H1 (cell line): ENCODE measurements around the gene MPEG1. TPM values are rescaled to one million over a fixed set of nuclear protein-coding genes. Genes with fewer than 3 reads are reported as not detected.

Experiments used
- CTCF ChIA-PET: fragments of 300-600 bp; sonication (Branson Sonifier 250); formaldehyde crosslinking; loops from one replicate; lab custom pipeline; 2021; ENCODE audit not compliant: partially characterized antibody; lab: Charles Lee
- POLR2A ChIA-PET: fragments of 300-600 bp; sonication (Branson Sonifier 250); formaldehyde crosslinking; loops from one replicate; lab custom pipeline; 2021; ENCODE audit warnings: inconsistent platforms; ENCODE audit not compliant: partially characterized antibody; lab: Charles Lee
- DNase-seq, 2 experiments: peaks; one replicate each; pipeline versions ENCODE4 v3.0.0 to v3.0.0-alpha.2; 2010 to 2022; ENCODE audit warnings: low spot score in 2 of 2, low read depth in 1 of 2, mixed read lengths in 1 of 2
- FAIRE-seq: peaks from 2 replicates; lab custom pipeline; 2011; peaks lifted over from hg19 to GRCh38; lab: Jason Lieb, UNC
- H2AFZ ChIP-seq: 2 replicates; pipeline ENCODE4 v1.8.1; 2012; ENCODE audit warnings: low read length, inconsistent platforms
- H2AK5ac ChIP-seq: 2 replicates; pipeline ENCODE4 v1.6.1; 2013; ENCODE audit warnings: low read depth, low read length
- H2BK120ac ChIP-seq: replicated peaks from 2 replicates; pipeline ENCODE3; 2013; ENCODE audit warnings: low read depth, low read length, inconsistent platforms
- H2BK12ac ChIP-seq: 2 replicates; pipeline ENCODE4 v1.6.1; 2013; ENCODE audit warnings: low read depth, low read length
- H2BK15ac ChIP-seq: 2 replicates; pipeline ENCODE4 v1.6.1; 2013; ENCODE audit warnings: low read length
- H2BK20ac ChIP-seq: 2 replicates; pipeline ENCODE4 v1.6.1; 2013; ENCODE audit warnings: low read length
- H2BK5ac ChIP-seq: 2 replicates; pipeline ENCODE4 v1.6.1; 2013; ENCODE audit warnings: low read depth, low read length
- H3K14ac ChIP-seq: 2 replicates; pipeline ENCODE4 v1.6.1; 2013; ENCODE audit warnings: inconsistent platforms; ENCODE audit not compliant: insufficient read length
- H3K18ac ChIP-seq: 2 replicates; pipeline ENCODE4 v1.6.1; 2013; ENCODE audit warnings: low read length; ENCODE audit errors: extremely low read depth
- H3K23ac ChIP-seq: 2 replicates; pipeline ENCODE4 v1.6.1; 2013; ENCODE audit warnings: inconsistent platforms; ENCODE audit not compliant: insufficient read length
- H3K23me2 ChIP-seq: 2 replicates; pipeline ENCODE4 v1.6.1; 2013; ENCODE audit warnings: low read depth, low read length
- H3K27ac ChIP-seq: 2 replicates; pipeline ENCODE4 v1.6.1; 2011; ENCODE audit warnings: low read depth, low read length, inconsistent platforms
- H3K27me3 ChIP-seq, 4 experiments: replicated peaks in 1 of 4; 1 replicate in 1 of 4; 2 replicates in 3 of 4; pipeline versions ENCODE4 v1.6.1 to v1.8.1; 2011 to 2013; ENCODE audit warnings: low read length in 3 of 4, mild to moderate bottlenecking in 3 of 4, inconsistent platforms in 2 of 4, mixed read lengths in 2 of 4, moderate library complexity in 1 of 4; ENCODE audit not compliant: control insufficient read depth in 3 of 4, insufficient read depth in 3 of 4; ENCODE audit errors: extremely low read depth in 1 of 4
- H3K36me3 ChIP-seq, 4 experiments: 2 replicates each; pipeline versions ENCODE4 v1.6.1 to v1.8.1; 2011 to 2013; ENCODE audit warnings: mild to moderate bottlenecking in 4 of 4, low read length in 3 of 4, moderate library complexity in 2 of 4, control low read depth in 1 of 4, inconsistent platforms in 1 of 4; ENCODE audit not compliant: insufficient read depth in 4 of 4, control insufficient read depth in 2 of 4
- H3K4ac ChIP-seq: replicated peaks from 2 replicates; pipeline ENCODE3; 2013; ENCODE audit warnings: low read length, low read depth, mixed read lengths, inconsistent platforms; ENCODE audit not compliant: insufficient read length
- H3K4me1 ChIP-seq, 4 experiments: replicated peaks in 1 of 4; 1 replicate in 1 of 4; 2 replicates in 3 of 4; pipeline versions ENCODE4 v1.6.1 to v1.8.1; 2011 to 2013; ENCODE audit warnings: low read length in 3 of 4, inconsistent platforms in 2 of 4, mixed read lengths in 1 of 4; ENCODE audit not compliant: insufficient read depth in 4 of 4, control insufficient read depth in 3 of 4
- H3K4me2 ChIP-seq, 2 experiments: 2 replicates each; pipeline versions ENCODE4 v1.6.1 to v1.8.1; 2011 to 2013; ENCODE audit warnings: low read depth in 2 of 2, low read length in 2 of 2, control low read depth in 1 of 2, inconsistent platforms in 1 of 2, mild to moderate bottlenecking in 1 of 2; ENCODE audit not compliant: insufficient read depth in 1 of 2
- H3K4me3 ChIP-seq, 4 experiments: fragments of 200-600, 300-600 bp in 1 of 4; sonication (generic), shearing (Covaris generic), sonication (Bioruptor Twin) in 1 of 4; 2 replicates each; pipeline versions ENCODE4 v1.5.1 to v1.8.1; 2011 to 2016; ENCODE audit warnings: low read length in 4 of 4, low read depth in 3 of 4, control low read depth in 2 of 4, inconsistent platforms in 2 of 4, mild to moderate bottlenecking in 2 of 4, mixed read lengths in 1 of 4, moderate library complexity in 1 of 4; ENCODE audit not compliant: insufficient read depth in 2 of 4; ENCODE audit errors: extremely low read depth in 1 of 4
- H3K56ac ChIP-seq: replicated peaks from 2 replicates; pipeline ENCODE3; 2013; ENCODE audit warnings: low read depth, mild to moderate bottlenecking, mixed read lengths, low read length, inconsistent platforms; ENCODE audit not compliant: insufficient read length
- H3K79me1 ChIP-seq: 2 replicates; pipeline ENCODE4 v1.6.1; 2013; ENCODE audit warnings: low read depth, low read length, control low read depth
- H3K79me2 ChIP-seq, 2 experiments: 2 replicates each; pipeline versions ENCODE4 v1.6.1 to v1.8.1; 2012 to 2013; ENCODE audit warnings: low read length in 2 of 2, mild to moderate bottlenecking in 2 of 2, inconsistent platforms in 1 of 2; ENCODE audit not compliant: insufficient read depth in 2 of 2, control insufficient read depth in 1 of 2
- H3K9ac ChIP-seq, 4 experiments: replicated peaks in 1 of 4; 1 replicate in 1 of 4; 2 replicates in 3 of 4; pipeline versions ENCODE4 v1.6.1 to v1.8.1; 2011 to 2013; ENCODE audit warnings: low read depth in 3 of 4, low read length in 3 of 4, control low read depth in 2 of 4, mild to moderate bottlenecking in 2 of 4, moderate library complexity in 2 of 4, inconsistent platforms in 1 of 4; ENCODE audit errors: extremely low read depth in 1 of 4
- H3K9me3 ChIP-seq, 2 experiments: 2 replicates each; pipeline versions ENCODE4 v1.6.1 to v1.8.1; 2012 to 2013; ENCODE audit warnings: mild to moderate bottlenecking in 2 of 2, moderate library complexity in 2 of 2, control low read depth in 1 of 2, inconsistent platforms in 1 of 2, low read depth in 1 of 2, low read length in 1 of 2, mixed read lengths in 1 of 2; ENCODE audit not compliant: insufficient read depth in 2 of 2
- H4K20me1 ChIP-seq, 2 experiments: replicated peaks in 1 of 2; 2 replicates each; pipeline versions ENCODE3 to v1.8.1; 2011 to 2013; ENCODE audit warnings: inconsistent platforms in 2 of 2, low read length in 2 of 2, mild to moderate bottlenecking in 1 of 2; ENCODE audit not compliant: insufficient read depth in 2 of 2, control insufficient read depth in 1 of 2
- H4K5ac ChIP-seq: 2 replicates; pipeline ENCODE4 v1.6.1; 2013; ENCODE audit warnings: low read length, low read depth, mixed read lengths, inconsistent platforms; ENCODE audit not compliant: insufficient read length
- H4K8ac ChIP-seq: 2 replicates; pipeline ENCODE4 v1.8.0; 2013; ENCODE audit warnings: mild to moderate bottlenecking, moderate library complexity, low read length, inconsistent platforms; ENCODE audit not compliant: insufficient read depth; ENCODE audit errors: extremely low read depth
- H4K91ac ChIP-seq: replicated peaks from 2 replicates; pipeline ENCODE3; 2013; ENCODE audit warnings: low read length, mixed read lengths, inconsistent platforms; ENCODE audit not compliant: insufficient read length
- CHD2 ChIP-seq: IDR thresholded peaks from 2 replicates; pipeline ENCODE4 v1.6.1; 2012; ENCODE audit warnings: low read length, improper control_type of control experiment
- E2F6 ChIP-seq: IDR thresholded peaks from 2 replicates; pipeline ENCODE4 v1.6.1; 2012; ENCODE audit warnings: inconsistent platforms
- KDM5A ChIP-seq: fragments of 200-600 bp; IDR thresholded peaks from 2 replicates; pipeline ENCODE4 v1.7.1; 2012; ENCODE audit warnings: mild to moderate bottlenecking, low read length, inconsistent platforms, mixed read lengths
- RAD21 ChIP-seq, 2 experiments: IDR thresholded peaks in 1 of 2; conservative IDR thresholded peaks in 1 of 2; 2 replicates each; pipeline ENCODE4 v1.6.1; 2011; ENCODE audit warnings: low read depth in 2 of 2, low read length in 2 of 2, improper control_type of control experiment in 1 of 2, inconsistent platforms in 1 of 2, mild to moderate bottlenecking in 1 of 2, moderate library complexity in 1 of 2
- RBBP5 ChIP-seq: IDR thresholded peaks from 2 replicates; pipeline ENCODE4 v1.7.1; 2012; ENCODE audit warnings: low read depth, mild to moderate bottlenecking, inconsistent platforms, low read length, moderate library complexity, borderline replicate concordance
- SIRT6 ChIP-seq: IDR thresholded peaks from one replicate; pipeline ENCODE4 v1.7.1; 2012; ENCODE audit warnings: low read length, inconsistent platforms
- SP2 ChIP-seq: IDR thresholded peaks from 2 replicates; pipeline ENCODE4 v1.6.1; 2012; ENCODE audit warnings: mild to moderate bottlenecking, low read length, inconsistent platforms
- SRF ChIP-seq: IDR thresholded peaks from 2 replicates; pipeline ENCODE4 v1.6.1; 2011; ENCODE audit warnings: mild to moderate bottlenecking, low read depth, low read length, moderate library complexity
- USF2 ChIP-seq: IDR thresholded peaks from 2 replicates; pipeline ENCODE4 v1.6.1; 2011; ENCODE audit warnings: low read length, improper control_type of control experiment
- YY1 ChIP-seq: IDR thresholded peaks from 2 replicates; pipeline ENCODE4 v1.6.1; 2011; ENCODE audit warnings: low read depth, mild to moderate bottlenecking, low read length
- WGBS, 2 experiments: shearing (Covaris generic) in 1 of 2; methylation state at CpG; one replicate each; pipeline versions ENCODE4 v1.1.6 to v1.1.7; 2013 to 2015; ENCODE audit warnings: low lambda C conversion rate in 2 of 2, mixed read lengths in 2 of 2, inconsistent platforms in 1 of 2, low coverage in 1 of 2, missing lambda C conversion rate in 1 of 2; ENCODE audit not compliant: insufficient replicate concordance in 2 of 2, insufficient coverage in 1 of 2, insufficient read length in 1 of 2; ENCODE audit errors: extremely low coverage in 1 of 2, missing lambda C conversion rate in 1 of 2; 5-methylcytosine and 5-hydroxymethylcytosine counted together
- polyA plus RNA-seq, 7 experiments: library from polyadenylated mRNA; depleted of rRNA in 3 of 7; stranded (reverse) in 5 of 7; unstranded in 2 of 7; fragments of >200 nt in 5 of 7; fragments of 200-250 nt in 2 of 7; gene quantifications; 1 replicate in 5 of 7; 2 replicates in 1 of 7; 4 replicates in 1 of 7; pipeline versions ENCODE4 v1.2.1 to v1.2.3, GENCODE V29; 2011 to 2013; ENCODE audit warnings: missing spikeins in 2 of 7, mixed read lengths in 2 of 7
- total RNA-seq: library from RNA; stranded (reverse); fragmentation: NEBNext Ultra II Directional; extraction: Animal tissue kit (Norgen Biotek cat#: 25700); gene quantifications from 2 replicates; pipeline ENCODE4 v1.2.1, GENCODE V29; 2021

Gene MPEG1
- total and polyA plus RNA-seq, 2 of the 8 experiments (the other 6 are each of a cell fraction or from before 2014, with no cell fraction given), result not detected

GRCh38 chr11:59184691-59185339 is 27.9 kb downstream of the MPEG1 start:
- H4K8ac ChIP-seq, result no peak overlapping the region
- no peak overlapping the region for H2BK12ac ChIP-seq
- no peak overlapping the region for H3K4me3 ChIP-seq
- H3K9me3 ChIP-seq, result no peaks in the 10 kb centered on the region
- DNase-seq (no peak), FAIRE-seq (no peak)
- no peak overlapping the region for H2BK15ac ChIP-seq
- peaks cover 0 to 4% (median 1%) of the 10 kb centered on the region in 4 experiments; a peak in 3 of 7 replicates for H3K4me1 ChIP-seq
- no peak overlapping the region for H4K91ac ChIP-seq
- H2AFZ ChIP-seq, result no peak overlapping the region
- no peak overlapping the region for H2AK5ac ChIP-seq
- H3K56ac ChIP-seq, result no peak overlapping the region
- no peak overlapping the region for H3K9ac ChIP-seq
- H3K27me3 ChIP-seq, result no peaks in the 10 kb centered on the region
- H3K23me2 ChIP-seq, result no peaks in the 10 kb centered on the region
- peaks cover 6% of the 10 kb centered on the region; the same call in 1 of the 2 replicates for H3K79me1 ChIP-seq
- no peak overlapping the region for H2BK120ac ChIP-seq
- no peak overlapping the region for H3K14ac ChIP-seq
- POLR2A ChIA-PET, result interaction anchor here (9.4 kb wide), 1 partner anchor 12 kb away, joined by 79 read pairs; the partner anchor contains the start of gene DTX4
- no peak overlapping the region for H4K5ac ChIP-seq
- CTCF ChIA-PET, result interaction anchor here (1.1 to 9.5 kb wide), 18 partner anchors 7 to 510 kb away, joined by 3 to 201 read pairs (median 8); partner anchors contain the start of genes DTX4, GLYATL1 and OR5A1
- peaks cover 0 to 20% (median 7%) of the 10 kb centered on the region in 4 experiments; a peak in 5 of 8 replicates for H3K36me3 ChIP-seq
- no peak overlapping the region for H3K23ac ChIP-seq
- H3K4ac ChIP-seq, result no peak overlapping the region
- WGBS, 2 experiments, result 76% methylated on average over 9 of the region's 9 CpGs; no CpG with 5 or more reads in 1 of the 2 experiments
- H2BK20ac ChIP-seq, result no peak overlapping the region
- H2BK5ac ChIP-seq, result no peak overlapping the region
- no peak overlapping the region for H3K18ac ChIP-seq
- no peak overlapping the region for H3K27ac ChIP-seq
- 0 out of 4 replicates have a peak, but pooled peaks cover 0 to 8% of the 10 kb centered on the region in 2 experiments for H3K79me2 ChIP-seq
- H4K20me1 ChIP-seq, result peaks cover 2 to 3% of the 10 kb centered on the region in 2 experiments
- H3K4me2 ChIP-seq, result no peak overlapping the region
- TF ChIP-seq SRF (no peak), E2F6 (no peak), SIRT6 (no peak), KDM5A (no peak), CHD2 (no peak), SP2 (no peak), YY1 (no peak), RAD21 (IDR thresholded peaks at IDR 0.05 in 1 of 2, conservative IDR thresholded peaks at IDR 0.05 in 1 of 2; ENCODE audit: low read depth in 2 of 2, low read length in 2 of 2) (no peak), USF2 (no peak), RBBP5 (no peak)
